HUDEP-2 (cell line): ENCODE results near the gene S100A1.

ENCODE experiments used
- DNase-seq, 76 experiments: peaks; one replicate each; lab custom pipeline; 2025; ENCODE audit not compliant: unreplicated experiment in 76 of 76; lab: John Stamatoyannopoulos, UW

Gene S100A1

DNA sequence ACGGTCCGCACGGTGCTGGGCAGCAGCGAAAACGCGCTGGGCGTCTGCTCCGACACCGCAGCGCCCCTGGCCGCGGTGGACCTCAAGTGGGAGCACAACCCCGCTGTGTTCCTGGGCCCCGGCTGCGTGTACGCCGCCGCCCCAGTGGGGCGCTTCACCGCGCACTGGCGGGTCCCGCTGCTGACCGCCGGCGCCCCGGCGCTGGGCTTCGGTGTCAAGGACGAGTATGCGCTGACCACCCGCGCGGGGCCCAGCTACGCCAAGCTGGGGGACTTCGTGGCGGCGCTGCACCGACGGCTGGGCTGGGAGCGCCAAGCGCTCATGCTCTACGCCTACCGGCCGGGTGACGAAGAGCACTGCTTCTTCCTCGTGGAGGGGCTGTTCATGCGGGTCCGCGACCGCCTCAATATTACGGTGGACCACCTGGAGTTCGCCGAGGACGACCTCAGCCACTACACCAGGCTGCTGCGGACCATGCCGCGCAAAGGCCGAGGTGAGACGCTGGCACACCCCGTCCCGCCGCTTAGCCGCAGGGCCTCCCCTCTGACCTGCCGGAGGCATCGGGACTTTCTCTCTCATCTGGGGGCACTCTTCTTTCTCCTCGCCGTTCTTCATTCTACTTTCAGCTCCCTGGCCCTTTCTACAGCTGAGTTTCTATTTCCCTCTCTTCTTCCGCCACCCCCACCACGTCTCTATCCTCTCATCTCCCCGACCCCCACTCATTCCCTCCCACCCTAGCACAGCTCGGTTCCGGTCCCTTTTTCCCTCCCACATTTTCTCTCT is 51.3 kb downstream of the S100A1 start:
- DNase-seq = no peak

DNA sequence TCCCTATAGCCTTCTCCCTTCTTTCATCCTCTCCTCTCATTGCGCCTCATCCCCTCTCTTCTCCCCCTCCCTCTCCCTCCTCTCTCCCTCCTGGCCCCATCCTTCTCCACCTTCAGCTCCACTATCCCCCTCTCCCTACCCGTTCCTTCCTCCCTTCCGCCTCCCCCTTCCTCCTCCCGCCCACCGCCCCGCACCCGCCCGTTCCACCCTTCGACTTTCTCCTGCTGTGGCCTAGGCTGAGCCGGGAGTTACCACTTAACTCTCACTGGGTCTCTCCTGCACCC is 51.8 kb downstream of the S100A1 start:
- no peak for DNase-seq
